NCI-H526 (cell line): ENCODE data around the gene ARPC2.
A peak's percentile ranks its signal among the peaks of the same experiment; 100 is the strongest.

Experiments
- DNase-seq, 2 experiments: peaks; one replicate each; lab custom pipeline; 2025; lab: John Stamatoyannopoulos, UW

Gene ARPC2

DNA sequence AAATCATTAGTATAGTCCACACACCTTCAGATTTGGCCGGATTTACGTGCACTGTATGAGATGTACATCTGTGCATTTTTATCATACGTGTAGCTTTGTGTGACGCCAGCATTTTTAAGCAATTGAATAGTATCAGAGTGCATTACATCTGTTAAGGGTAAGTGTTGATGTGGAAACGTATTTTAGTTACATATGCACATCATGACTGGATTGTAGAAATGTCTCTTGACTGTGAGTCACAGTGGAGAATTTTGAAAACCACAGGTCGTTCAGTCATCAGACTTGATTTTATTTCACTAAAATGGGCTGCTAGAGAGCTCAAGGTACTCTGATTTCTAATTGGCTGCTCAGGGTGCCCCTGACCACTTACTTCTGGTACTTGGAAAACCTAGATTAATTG is 38.5 kb downstream of the ARPC2 start:
- no peak for DNase-seq

DNA sequence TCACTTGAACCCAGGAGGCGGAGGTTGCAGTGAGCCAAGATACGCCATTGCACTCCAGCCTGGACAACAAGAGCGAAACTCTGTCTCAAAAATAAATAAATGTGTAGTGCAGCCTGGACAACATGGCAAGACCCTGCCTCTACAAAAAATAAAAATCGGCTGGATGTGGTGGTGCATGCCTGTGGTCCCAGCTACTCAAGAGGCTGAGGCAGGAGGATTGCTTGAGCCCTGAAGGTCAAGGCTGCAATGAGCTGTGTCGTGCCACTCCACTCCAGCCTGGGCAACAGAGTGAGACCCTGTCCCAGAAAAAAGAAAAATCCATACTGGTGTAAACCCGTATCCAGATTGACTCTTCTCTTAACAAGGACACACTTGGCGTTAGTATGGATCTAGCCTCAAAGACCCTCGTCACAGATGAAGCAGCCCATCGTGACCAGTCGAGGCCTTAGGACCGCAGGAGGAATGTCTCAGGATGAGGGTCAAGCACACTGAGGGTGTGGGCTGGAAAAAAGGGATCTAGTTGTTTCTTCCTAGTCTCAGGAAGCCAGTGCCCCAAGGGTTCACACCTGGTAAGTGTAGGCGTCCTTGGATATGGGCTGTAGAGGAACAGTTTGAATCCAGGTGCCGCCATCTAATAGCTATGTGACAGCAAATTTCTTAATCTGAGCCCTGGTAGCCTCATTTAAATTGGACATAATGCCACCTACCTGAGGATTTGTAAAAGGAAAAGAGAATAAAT is 39.8 kb downstream of the ARPC2 start:
- DNase-seq = no peak

- DNase-seq = peak in 1 of 2 experiments; percentile 13
These were observed 40.5 kb downstream of the ARPC2 start for GRCh38 chr2:218257390-218257981.

DNA sequence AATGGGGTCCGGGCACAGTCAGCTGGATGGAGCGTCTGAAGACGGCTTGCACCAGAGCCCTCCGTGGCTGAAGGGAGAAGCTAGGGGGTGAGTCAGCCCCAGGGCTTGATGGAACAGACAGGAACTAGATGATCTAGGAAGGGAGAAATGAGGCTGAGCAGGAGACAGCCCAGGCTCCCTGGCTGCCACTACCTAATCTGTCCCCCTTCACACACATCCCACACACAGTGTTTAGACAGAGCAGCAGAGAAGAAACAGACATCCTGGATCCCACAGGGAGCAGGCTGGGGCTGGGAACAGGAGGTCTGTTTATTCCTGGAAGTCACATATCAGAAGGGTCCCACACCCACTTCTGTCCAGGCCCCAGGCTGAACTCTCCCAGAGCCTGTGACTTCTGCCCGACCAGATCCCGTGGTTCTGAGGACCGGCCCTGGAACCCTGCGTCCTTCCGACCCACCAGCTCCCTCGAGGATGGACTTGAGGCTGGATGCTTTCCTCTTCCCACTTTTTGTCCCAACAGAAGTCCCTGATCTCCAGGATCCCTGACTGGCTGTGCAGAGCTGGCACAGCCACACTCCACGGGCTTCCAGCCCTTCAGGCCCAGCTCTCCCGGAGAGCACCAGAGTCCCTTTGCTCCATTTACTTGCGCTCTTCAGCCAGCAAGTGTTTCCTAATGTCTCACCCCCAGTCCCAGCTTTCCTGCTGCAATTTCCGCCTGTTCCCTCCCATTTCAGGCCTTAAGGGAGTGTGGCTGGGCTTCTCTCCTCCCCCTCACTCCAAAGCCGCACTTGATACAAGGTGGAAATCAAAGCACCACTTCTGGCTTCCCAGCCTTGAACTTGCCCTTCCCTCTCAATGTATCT is 42.3 kb downstream of the ARPC2 start:
- DNase-seq = no peak

- DNase-seq = no peak
These were observed 43.2 kb downstream of the ARPC2 start for GRCh38 chr2:218260166-218260565.

DNA sequence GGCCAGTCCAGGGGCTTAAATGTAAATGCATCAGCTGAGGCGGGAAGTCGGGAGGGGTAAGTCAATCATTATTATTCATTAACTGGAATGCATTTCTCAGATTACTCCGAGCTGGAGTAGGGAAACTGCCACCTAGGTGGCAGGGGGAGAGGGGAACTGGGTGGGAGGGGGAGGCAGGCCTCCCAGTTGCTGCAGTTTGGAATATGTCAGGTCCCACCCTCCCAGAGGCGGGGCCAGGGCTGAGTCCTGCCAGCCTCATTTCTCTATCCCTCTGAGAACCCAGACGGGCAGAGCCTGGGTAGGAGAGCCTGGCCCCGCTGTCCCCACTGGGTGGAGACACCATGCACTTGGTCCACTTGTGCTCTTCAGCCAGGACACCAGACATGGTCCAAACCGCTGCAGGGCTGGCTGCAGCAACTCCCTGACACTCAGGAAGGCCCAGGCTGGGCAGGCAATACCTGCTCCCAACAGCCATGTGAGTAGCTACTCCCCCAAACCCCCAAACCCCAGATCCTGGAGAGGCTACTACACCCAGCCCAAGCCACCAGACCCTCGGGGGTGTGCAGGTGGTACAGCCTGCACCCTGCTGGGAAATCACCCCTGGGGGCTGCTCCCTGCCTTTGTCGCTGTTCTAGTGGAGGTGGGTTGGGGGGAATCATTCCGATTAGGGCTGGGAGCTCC is 43.9 kb downstream of the ARPC2 start, which contains the start of gene GPBAR1:
Gene GPBAR1, plus strand, starts transcription at position 274 of the 681 bp plus-strand sequence. CDS start 1,710 bp downstream, outside the sequence.
- peak; percentile 37 to 74 for DNase-seq

DNA sequence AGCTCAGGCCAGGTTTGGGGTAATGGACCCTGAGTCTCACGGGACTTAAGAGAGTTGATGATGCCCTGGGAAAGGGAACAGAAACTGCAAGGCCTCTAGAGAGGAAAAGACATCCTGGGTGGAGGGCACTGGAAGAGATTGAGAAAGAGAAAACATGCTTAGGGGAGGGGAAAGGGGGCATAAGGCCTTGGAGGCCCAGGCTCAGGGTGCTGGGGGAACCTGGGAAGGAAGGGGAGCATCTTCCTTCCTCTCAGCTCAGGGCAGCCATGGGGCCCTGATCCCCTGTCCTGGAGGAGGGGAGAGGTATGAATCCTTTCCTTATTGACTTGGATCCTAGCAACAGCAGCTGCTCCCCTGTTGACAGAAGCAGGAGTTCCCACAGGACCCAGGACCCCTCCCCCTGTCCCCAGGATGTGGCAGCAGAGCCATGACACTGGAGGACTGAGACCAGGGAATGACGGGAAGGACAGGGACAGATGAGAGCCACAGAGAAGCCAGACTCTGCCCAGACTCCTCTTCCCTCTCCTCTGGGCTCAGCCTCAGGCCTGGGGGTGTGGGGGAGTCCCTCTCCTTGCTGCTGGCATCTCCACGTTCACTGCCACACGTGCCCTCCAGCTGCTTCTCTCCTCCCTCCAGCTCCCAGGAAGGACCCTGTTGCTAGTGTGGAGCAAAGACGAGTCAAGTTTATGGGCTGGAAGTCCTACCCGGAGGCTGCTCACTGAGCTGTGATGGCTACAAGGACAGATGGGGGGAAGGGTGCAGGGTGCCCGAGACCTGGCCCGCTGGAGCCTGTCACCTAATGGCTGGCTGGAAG is 44.6 kb downstream of the ARPC2 start:
- DNase-seq = no peak

DNA sequence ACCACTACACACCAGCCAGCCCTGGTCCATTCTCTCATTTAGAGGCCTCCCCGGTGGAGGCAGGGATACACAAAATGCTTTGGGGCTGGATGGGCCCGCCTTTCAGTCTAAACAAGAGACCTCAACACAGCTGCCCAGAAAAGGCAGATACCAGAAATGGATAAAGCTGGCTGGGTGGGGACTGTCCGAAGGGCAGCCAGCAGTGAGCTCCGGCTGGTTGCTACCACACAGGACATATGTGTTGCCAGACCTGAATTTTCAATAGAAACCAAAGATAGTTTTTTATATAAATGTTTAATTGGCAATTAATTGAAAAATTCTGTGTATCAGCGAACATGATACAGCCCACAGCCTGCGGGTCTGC is 45.2 kb downstream of the ARPC2 start:
- DNase-seq = no peak

- no peak for DNase-seq
These were observed 45.9 kb downstream of the ARPC2 start for GRCh38 chr2:218262631-218263586.

DNA sequence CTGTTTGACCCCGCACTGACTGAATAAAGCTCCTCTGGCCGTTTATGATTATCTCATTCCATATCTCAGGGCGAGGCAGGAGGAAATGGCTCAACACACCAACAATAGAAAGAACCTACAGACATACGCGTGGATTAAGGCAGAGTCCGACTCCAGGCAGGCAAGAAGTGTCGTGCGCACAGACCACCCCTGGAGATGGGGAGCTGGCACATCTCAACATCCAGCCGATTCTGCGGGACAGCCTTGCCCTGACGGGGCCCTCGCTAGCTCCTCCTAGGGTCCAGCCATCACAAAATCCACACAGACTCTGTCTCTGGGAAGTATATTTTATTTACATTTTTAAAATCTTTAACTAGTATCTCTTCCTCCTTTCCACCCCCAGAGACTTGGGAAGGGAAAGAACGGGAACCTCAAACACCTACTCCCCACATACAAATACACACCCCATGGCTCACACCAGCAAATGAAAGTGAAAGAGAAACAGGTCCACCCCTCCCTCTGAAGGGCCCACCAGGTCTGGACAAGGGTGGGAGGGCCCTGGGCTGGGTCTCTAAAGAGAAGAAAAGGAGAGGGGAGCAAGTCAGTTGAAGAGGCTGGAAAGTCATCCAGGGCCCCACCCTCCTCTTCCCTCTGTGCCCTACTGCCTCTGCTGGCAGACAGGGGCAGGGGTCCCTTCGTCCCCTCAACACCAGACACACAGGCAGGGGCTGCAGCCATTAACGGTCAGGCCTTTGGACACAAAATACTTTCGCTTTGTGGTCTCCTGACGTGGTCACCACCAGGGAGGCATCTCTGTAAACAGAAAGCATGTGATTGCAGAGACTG is 47.0 kb downstream of the ARPC2 start:
- DNase-seq = no peak

- DNase-seq = peak in 1 of 2 experiments; percentile 12
These were observed 48.0 kb downstream of the ARPC2 start for GRCh38 chr2:218264773-218265561.

GRCh38 chr2:218265626-218266025 is 48.6 kb downstream of the ARPC2 start:
- DNase-seq = no peak

DNA sequence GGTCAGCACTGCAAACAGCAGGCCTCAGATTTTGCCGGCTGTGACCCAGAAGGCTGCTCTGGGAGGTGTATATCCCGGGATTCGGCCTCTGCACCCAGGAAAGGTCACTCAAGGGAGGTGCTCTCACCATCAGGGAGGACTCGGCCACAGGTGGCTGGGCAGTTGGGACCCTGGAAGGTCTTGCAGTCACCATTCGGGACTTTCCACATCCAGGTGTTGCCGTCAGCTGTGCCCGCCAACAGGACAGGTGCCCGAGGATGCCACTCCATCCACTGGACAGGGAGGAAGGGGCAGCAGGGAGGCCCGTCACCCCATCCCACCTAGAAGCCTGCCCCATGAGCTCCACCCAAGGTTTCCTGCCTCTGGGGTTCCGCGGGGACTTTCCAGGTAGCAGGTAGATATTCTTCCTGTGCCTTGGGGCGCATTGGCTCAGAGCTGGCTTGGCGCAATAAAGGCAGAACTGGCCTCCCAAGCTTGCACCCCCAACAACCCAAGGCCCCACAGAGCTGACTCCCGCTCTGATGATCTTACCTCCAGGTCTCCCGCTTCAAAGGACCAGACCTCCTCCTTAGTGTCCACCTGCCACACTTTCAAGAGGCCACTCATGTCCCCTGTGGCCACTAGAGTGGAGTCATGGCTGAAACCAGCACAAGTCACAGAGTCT is 49.5 kb downstream of the ARPC2 start:
- DNase-seq = no peak

DNA sequence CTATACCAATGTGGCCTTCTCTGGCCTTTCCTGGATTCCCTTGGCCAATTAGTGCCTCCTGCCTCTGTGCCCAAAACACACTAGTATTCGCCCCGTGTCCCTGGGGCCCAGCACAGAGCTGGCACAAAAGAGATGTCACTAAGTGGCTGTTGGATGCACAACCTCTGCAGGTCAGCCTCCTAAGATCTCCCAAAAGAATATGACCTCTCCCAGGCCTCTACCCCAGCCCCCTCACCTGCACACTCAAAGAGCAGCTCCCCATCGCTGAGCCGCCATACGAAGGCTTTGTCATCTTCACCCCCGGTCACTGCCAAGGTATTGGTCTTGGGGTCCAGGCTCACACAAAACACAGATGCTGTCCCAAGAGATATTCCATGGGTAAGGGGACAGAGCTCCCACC is 50.3 kb downstream of the ARPC2 start:
- no peak for DNase-seq

DNA sequence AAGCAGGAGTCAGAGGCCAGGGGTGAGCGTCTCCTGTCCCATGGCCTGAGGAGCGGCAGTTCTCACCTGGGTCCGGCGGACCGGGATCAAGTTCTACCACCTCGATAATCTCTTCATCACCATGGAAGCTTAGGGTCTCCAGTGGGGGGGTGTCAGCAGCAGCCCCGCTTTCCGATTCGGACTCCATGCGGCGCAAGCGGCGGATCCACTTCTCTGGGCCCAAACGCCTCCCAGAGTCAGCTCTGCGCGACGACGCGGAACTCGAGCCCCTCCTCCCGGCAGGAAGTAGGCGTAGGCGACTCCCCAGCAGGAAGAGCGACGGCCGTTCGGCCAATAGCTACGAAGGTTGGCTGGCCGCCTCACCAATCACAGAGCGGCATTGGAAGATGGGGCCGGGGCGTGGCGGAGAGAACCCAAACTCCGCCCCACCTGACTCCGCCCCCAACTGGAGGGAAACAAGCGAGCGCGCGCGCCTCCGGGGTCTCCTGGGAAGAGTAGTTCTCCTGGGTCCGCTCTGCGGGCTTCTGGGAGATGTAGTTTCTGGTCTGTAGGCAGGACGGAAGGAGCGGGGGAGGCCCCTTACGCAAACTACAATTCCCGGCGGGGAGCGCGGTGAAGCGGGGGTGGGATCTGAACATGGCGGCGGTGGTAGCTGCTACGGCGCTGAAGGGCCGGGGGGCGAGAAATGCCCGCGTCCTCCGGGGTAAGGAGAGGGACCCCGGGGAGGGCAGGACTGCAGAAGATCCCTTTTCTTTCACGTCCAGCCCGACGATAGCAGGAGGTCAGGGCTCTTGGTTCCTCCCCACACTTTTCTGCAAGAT is 53.1 kb downstream of the ARPC2 start, which contains the start of the genes AAMP and PNKD:
Gene AAMP, minus strand, starts transcription at position 238 of the 821 bp plus-strand sequence. Its CDS starts 51 bp downstream, at position 187.
Gene PNKD, plus strand, starts transcription at position 620 of the 821 bp plus-strand sequence. Its CDS starts 17 bp downstream, at position 637.
- peak; percentile 98 to 99 for DNase-seq

GRCh38 chr2:218270721-218271486 is 53.9 kb downstream of the ARPC2 start:
- DNase-seq = peak in 1 of 2 experiments; percentile 41
